HG03558 (cell line): Measurements from ENCODE around the gene FGF8.

Source experiments
- ATAC-seq: cut with Tn5 transposase; IDR thresholded peaks from one replicate; pipeline ENCODE4 v1.9.1; 2021; ENCODE audit warnings: moderate number of reproducible peaks; ENCODE audit not compliant: unreplicated experiment; ENCODE audit errors: extremely low read depth

FGF8 gene

DNA sequence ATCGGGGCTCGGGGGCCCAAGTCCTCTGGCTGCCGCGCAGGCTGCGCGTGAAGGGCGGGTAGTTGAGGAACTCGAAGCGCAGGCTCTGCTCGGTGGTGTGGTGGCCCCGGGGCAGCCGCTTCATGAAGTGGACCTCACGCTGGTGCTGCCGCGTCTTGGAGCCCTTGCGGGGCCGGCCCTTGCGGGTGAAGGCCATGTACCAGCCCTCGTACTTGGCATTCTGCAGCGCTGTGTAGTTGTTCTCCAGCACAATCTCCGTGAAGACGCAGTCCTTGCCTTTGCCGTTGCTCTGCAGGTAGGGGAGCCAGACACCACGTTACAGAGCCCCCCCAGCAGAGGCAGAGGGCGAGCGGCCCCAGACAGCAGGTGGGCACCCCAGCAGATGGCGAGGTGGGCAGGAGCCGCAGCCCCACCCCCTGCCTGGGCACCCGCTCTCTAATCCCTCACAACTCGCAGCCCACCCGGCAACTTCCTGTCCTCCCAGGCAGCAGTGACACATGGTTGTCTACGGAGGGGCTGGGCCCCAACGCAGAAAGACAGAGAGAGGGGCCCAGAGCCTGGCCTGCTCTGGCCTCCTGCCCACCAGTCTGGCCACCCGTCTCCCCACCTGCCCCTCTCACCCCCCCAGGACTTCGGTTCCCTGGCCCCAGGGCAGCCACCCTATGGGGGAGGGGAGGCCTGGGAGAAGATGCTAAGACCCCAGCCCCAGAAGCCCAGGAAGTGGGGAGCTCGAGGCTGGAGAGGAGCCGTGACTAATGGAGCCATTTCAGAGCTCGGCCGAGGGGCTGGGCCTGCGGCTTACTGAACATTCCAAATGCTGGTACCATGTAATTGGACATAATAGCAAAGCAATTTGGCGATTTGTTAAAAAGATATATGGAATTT lies 5.3 kb downstream of the FGF8 start:
- no peak for ATAC-seq

DNA sequence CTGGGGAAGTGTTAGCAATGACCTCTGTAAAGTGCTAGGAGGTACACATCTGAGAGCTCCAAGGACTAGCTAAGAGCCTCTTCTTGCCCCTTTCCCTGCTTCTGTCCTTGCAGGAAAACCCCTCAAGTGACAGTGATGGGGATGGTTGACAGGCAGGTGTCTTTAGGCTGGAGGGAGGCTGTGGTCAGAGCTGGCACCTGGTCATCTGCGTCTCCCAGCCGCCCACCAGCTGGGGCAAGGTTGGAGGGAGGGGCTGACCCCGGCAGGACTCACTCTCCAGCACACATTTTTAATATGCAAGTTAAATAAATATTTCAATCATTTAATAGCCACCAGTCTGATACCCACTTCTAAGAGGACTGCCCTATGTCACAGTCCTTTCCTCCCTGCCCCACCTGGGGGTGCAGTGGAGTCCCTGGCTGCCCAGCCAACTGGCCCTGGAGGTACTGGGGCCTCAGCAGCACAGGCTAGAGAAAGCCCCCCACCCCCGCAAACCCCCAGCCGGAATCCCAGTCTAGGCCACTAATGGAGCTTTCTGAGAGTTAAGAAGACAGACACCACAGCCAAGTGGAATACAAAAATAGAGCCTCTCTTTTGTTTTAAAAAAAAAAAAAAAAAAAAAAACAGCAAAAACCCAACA lies 6.3 kb downstream of the FGF8 start:
- ATAC-seq = no peak

DNA sequence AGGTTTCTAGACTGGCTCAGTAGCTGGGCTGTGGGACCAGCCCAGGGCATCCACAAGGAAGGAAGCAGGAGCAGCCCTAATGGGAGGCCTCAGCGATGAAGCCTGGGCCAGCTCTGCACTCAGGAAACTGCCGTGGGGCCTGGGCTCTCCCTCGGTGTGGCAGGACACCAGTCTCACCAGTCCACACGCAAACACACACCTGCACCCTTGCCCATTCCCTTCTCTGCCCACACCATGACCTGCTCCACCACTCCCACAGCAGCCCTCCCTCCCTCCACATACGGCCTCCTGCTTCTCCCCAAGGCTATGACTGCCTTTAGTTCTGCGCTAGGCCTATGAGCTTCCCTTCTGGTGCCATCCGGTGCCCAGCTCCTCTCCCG lies 7.1 kb downstream of the FGF8 start:
- no peak for ATAC-seq

GRCh38 chr10:101767966-101768790 lies 7.7 kb downstream of the FGF8 start:
- ATAC-seq = no peak

GRCh38 chr10:101767600-101767945 lies 8.3 kb downstream of the FGF8 start:
- ATAC-seq = no peak

GRCh38 chr10:101766753-101767599 lies 8.9 kb downstream of the FGF8 start:
- ATAC-seq = no peak

DNA sequence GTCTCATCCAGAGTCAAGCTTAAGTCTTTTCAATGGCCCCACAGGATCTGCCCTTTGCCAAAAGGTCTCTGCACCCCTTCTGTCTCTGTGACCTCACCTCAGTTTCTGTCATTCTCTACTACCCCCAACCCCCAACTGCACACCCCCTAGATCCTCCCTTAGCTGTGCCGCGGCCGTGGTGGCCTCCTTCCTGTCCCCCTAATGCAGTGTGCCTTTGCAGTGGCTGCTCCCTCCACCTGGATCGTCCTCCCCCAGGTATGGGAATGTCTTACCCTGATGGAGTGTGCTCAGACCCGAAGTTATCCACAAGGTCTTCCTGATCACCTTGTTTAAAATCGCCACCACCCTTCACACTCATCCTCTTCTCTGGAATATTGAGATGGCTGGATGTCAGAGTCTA lies 9.6 kb downstream of the FGF8 start:
- ATAC-seq = no peak

DNA sequence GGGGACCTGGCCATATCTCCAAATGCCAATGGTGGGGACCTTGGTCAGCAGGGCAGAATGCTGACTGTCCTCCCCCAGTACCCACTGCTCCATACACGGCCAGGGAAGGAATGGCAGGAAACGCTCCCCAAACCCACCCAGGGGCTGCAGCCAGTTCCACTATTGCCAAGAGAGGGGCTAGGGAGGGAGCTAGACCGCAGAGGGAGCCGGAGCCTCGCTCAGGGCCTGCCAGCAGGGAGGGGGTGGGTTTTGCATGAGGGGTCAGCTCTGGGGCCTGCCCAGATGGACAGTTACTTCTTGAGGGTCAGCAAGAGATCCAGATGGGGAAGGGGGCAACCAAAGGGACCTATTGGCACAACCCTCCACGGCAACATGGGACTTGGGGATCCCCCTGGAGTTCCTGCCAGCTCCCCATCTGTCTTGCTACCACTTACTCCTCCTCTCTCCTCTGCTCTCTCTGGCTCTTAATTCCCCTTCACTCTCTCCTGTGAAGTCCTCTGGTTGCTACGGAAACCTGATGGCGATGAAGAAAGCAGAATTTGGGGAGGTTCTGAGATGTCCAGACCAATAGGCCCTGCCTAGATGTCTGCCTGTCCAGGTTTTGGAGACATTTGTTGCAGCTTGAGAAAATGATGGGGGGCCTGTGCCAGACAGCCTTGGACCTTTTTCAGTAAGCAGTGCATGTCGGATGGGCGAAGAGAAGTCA lies 12.6 kb downstream of the FGF8 start:
- no peak for ATAC-seq

DNA sequence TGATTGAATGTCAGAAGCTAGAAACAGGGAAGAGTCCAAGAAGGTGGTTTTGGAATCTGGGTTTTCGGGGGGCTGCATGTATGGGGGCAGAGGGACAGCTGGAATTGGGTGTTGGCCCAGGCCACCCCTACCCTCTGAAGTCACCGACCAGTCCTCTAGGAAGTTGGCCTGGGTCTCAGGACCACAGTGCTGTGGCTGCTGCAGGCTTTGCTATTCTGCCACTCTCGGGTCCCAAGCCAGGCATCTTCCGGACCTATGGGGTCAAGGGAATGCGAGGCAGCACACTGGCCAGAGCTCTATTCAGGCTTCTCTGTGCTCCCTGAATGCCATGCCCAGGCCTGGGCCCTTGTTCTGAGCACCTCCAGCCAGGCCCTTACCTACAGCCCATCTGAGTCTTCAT lies 13.2 kb downstream of the FGF8 start:
- ATAC-seq = no peak

- no peak for ATAC-seq
These were observed 14.7 kb downstream of the FGF8 start for GRCh38 chr10:101761226-101761625.

DNA sequence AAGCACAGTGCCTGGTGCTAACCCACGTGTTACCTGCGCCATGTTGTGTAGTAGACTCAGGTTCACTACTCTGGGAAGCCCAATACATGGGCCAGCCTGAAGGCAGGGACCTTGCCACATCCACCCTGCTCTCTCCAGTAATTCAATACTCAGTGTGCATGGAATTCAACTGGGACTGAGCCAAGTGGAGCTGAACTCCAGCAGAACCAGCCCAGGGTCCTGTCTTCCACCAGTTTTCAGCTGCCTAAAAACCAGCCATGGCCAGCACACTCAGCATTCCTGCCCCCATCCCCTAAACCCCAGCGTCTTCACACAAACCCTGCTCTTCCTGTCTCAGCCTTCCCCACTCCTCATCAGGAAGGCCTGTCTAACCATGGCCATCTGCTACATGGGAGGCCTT lies 15.4 kb downstream of the FGF8 start:
- ATAC-seq = no peak

DNA sequence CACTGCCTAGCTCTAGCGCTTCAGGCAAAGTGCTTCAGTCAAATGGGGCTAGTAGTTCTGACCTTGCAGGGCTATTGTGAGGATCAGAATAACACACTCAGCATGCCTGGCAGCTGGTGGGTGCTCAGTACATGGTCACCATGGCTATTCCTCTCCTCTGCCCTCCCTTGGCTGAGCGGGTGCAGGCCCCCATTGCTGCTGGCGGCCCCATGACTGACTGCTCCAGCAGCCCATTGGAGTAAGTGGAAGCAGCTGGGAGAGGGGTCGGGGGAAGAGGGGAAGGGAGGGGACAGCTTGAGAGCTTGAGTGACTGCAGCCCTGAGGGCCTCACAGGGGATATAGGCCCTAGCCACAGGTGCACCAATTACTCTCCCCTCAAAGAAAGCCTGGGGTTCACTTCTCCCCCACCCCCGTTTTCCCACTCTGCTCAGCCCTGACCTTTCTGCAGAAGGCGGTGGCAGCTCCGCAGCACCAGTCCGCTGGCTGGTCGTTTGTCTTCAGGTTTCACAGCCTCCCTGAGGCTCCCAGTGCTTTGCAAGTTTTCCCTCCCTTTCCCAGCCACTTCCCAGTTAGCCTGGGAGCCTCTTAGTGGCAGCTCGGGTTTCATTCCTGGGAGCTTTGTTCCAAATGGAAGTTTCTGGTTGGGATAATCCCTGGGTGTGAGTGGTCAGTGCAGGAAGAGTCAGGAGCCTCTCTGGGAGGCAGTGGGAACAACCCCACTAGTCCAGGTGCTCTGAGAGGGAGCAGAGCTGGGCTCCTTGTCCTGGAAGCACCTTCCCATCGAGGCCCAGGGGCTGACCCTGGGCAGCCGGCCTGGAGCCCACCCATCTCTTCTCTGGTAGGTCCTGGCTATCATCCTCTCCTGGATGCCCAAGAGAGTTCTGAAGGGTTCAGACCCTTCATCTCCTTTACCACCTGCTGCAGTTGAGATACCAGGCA lies 16.3 kb downstream of the FGF8 start:
- no peak for ATAC-seq

GRCh38 chr10:101758858-101759257 lies 17.1 kb downstream of the FGF8 start:
- ATAC-seq = no peak

GRCh38 chr10:101752241-101752640 lies 23.7 kb downstream of the FGF8 start:
- ATAC-seq = no peak

DNA sequence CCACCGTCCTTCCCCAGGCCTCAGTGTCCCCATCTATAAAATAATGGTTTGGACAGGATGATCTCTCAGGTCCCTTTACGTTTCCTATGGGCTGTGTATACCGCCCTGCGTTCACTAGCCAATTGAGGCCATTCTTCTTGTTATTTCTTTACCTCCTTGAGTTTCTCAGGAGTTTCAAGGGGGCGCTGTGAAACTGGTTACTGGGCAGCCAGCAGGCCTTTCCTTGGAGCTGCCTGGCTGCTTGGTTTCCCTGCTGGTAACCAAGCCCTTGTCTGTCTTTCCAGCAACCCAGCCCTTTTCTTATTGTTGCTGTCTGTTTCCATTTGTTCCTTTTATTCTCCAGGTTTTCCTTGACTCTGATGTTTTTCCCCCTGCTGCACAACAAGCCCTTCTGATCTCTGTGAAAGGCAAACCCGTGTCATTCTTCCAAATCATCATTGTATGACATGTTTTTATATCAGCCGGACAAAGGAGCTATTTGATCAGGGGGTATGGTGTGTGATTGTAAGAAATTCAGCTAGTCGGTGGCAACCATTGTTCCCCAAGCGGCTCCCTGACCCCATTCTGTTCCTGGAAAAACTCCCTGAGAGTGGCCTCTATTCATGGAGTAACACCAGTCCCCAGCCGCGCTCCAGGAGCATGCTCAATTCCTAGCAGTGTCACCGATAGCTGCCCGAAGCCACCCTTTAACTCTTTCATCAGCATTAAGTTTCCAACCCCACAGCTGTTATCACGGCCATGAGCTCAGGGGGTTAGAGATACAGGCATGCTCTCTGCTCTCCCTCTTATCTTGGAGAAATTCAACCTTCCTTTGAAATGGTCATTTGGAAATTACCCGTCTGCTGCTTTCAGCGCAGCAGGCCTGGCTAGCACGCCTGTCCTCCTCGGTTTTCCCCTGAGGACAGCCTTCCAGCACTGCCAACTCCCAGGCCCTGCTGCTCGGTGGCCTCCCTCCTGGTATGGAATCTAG lies 26.6 kb downstream of the FGF8 start:
- ATAC-seq = no peak

DNA sequence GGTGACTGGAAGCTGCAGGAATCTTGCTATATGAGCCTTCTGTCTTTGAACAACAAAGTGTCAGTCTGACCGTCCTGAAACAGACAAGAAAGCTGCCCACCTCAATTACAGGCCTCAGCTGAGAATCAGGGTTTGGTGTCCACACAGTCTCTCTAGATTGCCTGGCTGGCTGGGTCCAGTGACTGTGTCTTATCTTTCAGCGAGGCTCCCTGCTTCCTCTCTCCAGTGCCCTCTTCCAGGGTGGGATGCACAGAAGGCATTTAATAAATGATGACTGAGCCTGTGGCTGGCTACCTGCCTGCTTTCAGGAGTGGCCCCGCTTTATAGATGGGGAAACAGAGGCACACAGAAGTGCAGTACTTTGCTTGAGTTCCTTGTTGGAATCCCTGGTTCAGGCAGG lies 27.4 kb downstream of the FGF8 start:
- ATAC-seq = no peak

GRCh38 chr10:101745074-101745696 lies 30.7 kb downstream of the FGF8 start:
- no peak for ATAC-seq
